ENCODE results near the gene CDKL4.

Gene CDKL4

GRCh38 chr2:39281391-39281790 is 37.6 kb upstream of the CDKL4 start:
- H2BK120ac ChIP-seq (ENCODE audit: low read depth, low read length), result no peak overlapping the region
- H2AK5ac ChIP-seq (ENCODE audit: low read length, severe bottlenecking), result no peak overlapping the region
- H3K27me3 ChIP-seq (ENCODE audit: control insufficient read depth in 1 of 2, insufficient read depth in 1 of 2, low read length in 2 of 2), result no peaks in the 10 kb centered on the region
- no peak overlapping the region for H3K4me3 ChIP-seq (ENCODE audit: insufficient read depth in 1 of 2, low read depth in 1 of 2, low read length in 2 of 2)
- no peak overlapping the region for H3K9ac ChIP-seq (ENCODE audit: low read length)
- peaks cover 16 to 90% of the 10 kb centered on the region in 2 experiments for H3K36me3 ChIP-seq (ENCODE audit: control insufficient read depth in 1 of 2, insufficient read depth in 2 of 2, low read depth in 1 of 2, low read length in 2 of 2)
- H3K23ac ChIP-seq (ENCODE audit: low read length in 2 of 2), result no peak overlapping the region
- H4K91ac ChIP-seq (ENCODE audit: low read length), result no peak overlapping the region
- H3K18ac ChIP-seq (ENCODE audit: low read depth in 1 of 2, low read length in 2 of 2), result no peak overlapping the region
- H3K4me1 ChIP-seq (ENCODE audit: control insufficient read depth, insufficient read depth, low read depth, low read length), result no peaks in the 10 kb centered on the region
- H3K27ac ChIP-seq (ENCODE audit: low read length, poor library complexity, severe bottlenecking), result no peak overlapping the region
- H2BK15ac ChIP-seq (ENCODE audit: low read depth, poor library complexity, severe bottlenecking), result no peak overlapping the region
- H3K79me1 ChIP-seq (replicated peaks; ENCODE audit: low read length, poor library complexity, severe bottlenecking), result peaks cover 6% of the 10 kb centered on the region
- H2AFZ ChIP-seq (ENCODE audit: low read depth, low read length), result no peak overlapping the region
- H4K8ac ChIP-seq (ENCODE audit: low read length), result no peak overlapping the region
- H2BK5ac ChIP-seq (ENCODE audit: low read depth, low read length, poor library complexity, severe bottlenecking), result no peak overlapping the region
- no peak for DNase-seq
- no peak overlapping the region for H3K4me2 ChIP-seq (ENCODE audit: low read length, poor library complexity, severe bottlenecking)
- H3K14ac ChIP-seq (ENCODE audit: low read length in 2 of 2), result no peak overlapping the region
- no peak overlapping the region for H2BK12ac ChIP-seq (ENCODE audit: low read length in 2 of 2)
- no peak overlapping the region for H3K4ac ChIP-seq (ENCODE audit: low read depth in 1 of 2, low read length in 2 of 2)
- WGBS, result 98% methylated on average over 3 of the region's 3 CpGs
- no peaks in the 10 kb centered on the region for H3K9me3 ChIP-seq (ENCODE audit: control insufficient read depth, low read length)

- Histone ChIP-seq H3K4me1 (ENCODE audit: control insufficient read depth, insufficient read depth, low read depth, low read length) (no peaks in the 10 kb centered on the region), H2AK5ac (ENCODE audit: low read length, severe bottlenecking) (no peak overlapping the region), H2BK5ac (ENCODE audit: low read depth, low read length, poor library complexity, severe bottlenecking) (no peak overlapping the region), H3K14ac (ENCODE audit: low read length in 2 of 2) (no peak overlapping the region), H2BK15ac (ENCODE audit: low read depth, poor library complexity, severe bottlenecking) (no peak overlapping the region), H3K9ac (ENCODE audit: low read length) (no peak overlapping the region), H3K23ac (ENCODE audit: low read length in 2 of 2) (no peak overlapping the region), H3K27me3 (ENCODE audit: control insufficient read depth in 1 of 2, insufficient read depth in 1 of 2, low read length in 2 of 2) (no peaks in the 10 kb centered on the region), H3K36me3 (ENCODE audit: control insufficient read depth in 1 of 2, insufficient read depth in 2 of 2, low read depth in 1 of 2, low read length in 2 of 2) (peaks cover 18 to 95% of the 10 kb centered on the region in 2 experiments), H3K4me3 (ENCODE audit: insufficient read depth in 1 of 2, low read depth in 1 of 2, low read length in 2 of 2) (no peak overlapping the region), H3K27ac (ENCODE audit: low read length, poor library complexity, severe bottlenecking) (no peak overlapping the region), H4K91ac (ENCODE audit: low read length) (no peak overlapping the region), H3K9me3 (ENCODE audit: control insufficient read depth, low read length) (no peaks in the 10 kb centered on the region), H4K8ac (ENCODE audit: low read length) (no peak overlapping the region), H2BK120ac (ENCODE audit: low read depth, low read length) (no peak overlapping the region), H3K18ac (ENCODE audit: low read depth in 1 of 2, low read length in 2 of 2) (no peak overlapping the region), H2BK12ac (ENCODE audit: low read length in 2 of 2) (no peak overlapping the region), H2AFZ (ENCODE audit: low read depth, low read length) (no peak overlapping the region), H3K79me1 (replicated peaks; ENCODE audit: low read length, poor library complexity, severe bottlenecking) (peaks cover 6% of the 10 kb centered on the region), H3K4me2 (ENCODE audit: low read length, poor library complexity, severe bottlenecking) (no peak overlapping the region), H3K4ac (ENCODE audit: low read depth in 1 of 2, low read length in 2 of 2) (no peak overlapping the region)
- DNase-seq, result peak; percentile 6
- WGBS, result 90% methylated on average over 1 of the region's 1 CpG
Measured at GRCh38 chr2:39275016-39275415, 31.2 kb upstream of the CDKL4 start.

GRCh38 chr2:39269941-39270340 is 26.2 kb upstream of the CDKL4 start:
- no peak overlapping the region for H4K8ac ChIP-seq (ENCODE audit: low read length)

GRCh38 chr2:39266916-39267434 is 23.2 kb upstream of the CDKL4 start:
- Histone ChIP-seq H3K18ac (ENCODE audit: low read depth in 1 of 2, low read length in 2 of 2) (no peak overlapping the region), H3K4ac (ENCODE audit: low read depth in 1 of 2, low read length in 2 of 2) (no peak overlapping the region), H2BK15ac (ENCODE audit: low read depth, poor library complexity, severe bottlenecking) (no peak overlapping the region), H2BK12ac (ENCODE audit: low read length in 2 of 2) (no peak overlapping the region), H2AFZ (ENCODE audit: low read depth, low read length) (no peak overlapping the region), H4K91ac (ENCODE audit: low read length) (no peak overlapping the region), H3K9ac (ENCODE audit: low read length) (no peak overlapping the region), H3K27ac (ENCODE audit: low read length, poor library complexity, severe bottlenecking) (no peak overlapping the region), H4K8ac (ENCODE audit: low read length) (no peak overlapping the region), H2BK5ac (ENCODE audit: low read depth, low read length, poor library complexity, severe bottlenecking) (no peak overlapping the region), H3K4me3 (ENCODE audit: insufficient read depth in 1 of 2, low read depth in 1 of 2, low read length in 2 of 2) (no peak overlapping the region), H3K36me3 (ENCODE audit: control insufficient read depth in 1 of 2, insufficient read depth in 2 of 2, low read depth in 1 of 2, low read length in 2 of 2) (peaks cover 14 to 73% of the 10 kb centered on the region in 2 experiments), H3K4me2 (ENCODE audit: low read length, poor library complexity, severe bottlenecking) (no peak overlapping the region), H3K14ac (ENCODE audit: low read length in 2 of 2) (no peak overlapping the region), H3K27me3 (ENCODE audit: control insufficient read depth in 1 of 2, insufficient read depth in 1 of 2, low read length in 2 of 2) (no peaks in the 10 kb centered on the region), H3K23ac (ENCODE audit: low read length in 2 of 2) (no peak overlapping the region), H2AK5ac (ENCODE audit: low read length, severe bottlenecking) (no peak overlapping the region), H2BK120ac (ENCODE audit: low read depth, low read length) (no peak overlapping the region), H3K4me1 (ENCODE audit: control insufficient read depth, insufficient read depth, low read depth, low read length) (no peaks in the 10 kb centered on the region), H3K79me1 (replicated peaks; ENCODE audit: low read length, poor library complexity, severe bottlenecking) (peaks cover 6% of the 10 kb centered on the region), H3K9me3 (ENCODE audit: control insufficient read depth, low read length) (no peaks in the 10 kb centered on the region)
- WGBS, result 100% methylated on average over 2 of the region's 3 CpGs
- no peak for DNase-seq

More at GRCh38 chr2:39269941-39270340, 26.2 kb upstream of the CDKL4 start:
- Histone ChIP-seq H3K4me2 (ENCODE audit: low read length, poor library complexity, severe bottlenecking) (no peak overlapping the region), H3K4me1 (ENCODE audit: control insufficient read depth, insufficient read depth, low read depth, low read length) (no peaks in the 10 kb centered on the region), H3K23ac (ENCODE audit: low read length in 2 of 2) (no peak overlapping the region), H3K27ac (ENCODE audit: low read length, poor library complexity, severe bottlenecking) (no peak overlapping the region), H3K9ac (ENCODE audit: low read length) (no peak overlapping the region), H3K18ac (ENCODE audit: low read depth in 1 of 2, low read length in 2 of 2) (no peak overlapping the region), H3K14ac (ENCODE audit: low read length in 2 of 2) (no peak overlapping the region), H2BK120ac (ENCODE audit: low read depth, low read length) (no peak overlapping the region), H2AFZ (ENCODE audit: low read depth, low read length) (no peak overlapping the region), H3K36me3 (ENCODE audit: control insufficient read depth in 1 of 2, insufficient read depth in 2 of 2, low read depth in 1 of 2, low read length in 2 of 2) (peaks cover 9 to 75% of the 10 kb centered on the region in 2 experiments), H3K9me3 (ENCODE audit: control insufficient read depth, low read length) (no peaks in the 10 kb centered on the region), H3K27me3 (ENCODE audit: control insufficient read depth in 1 of 2, insufficient read depth in 1 of 2, low read length in 2 of 2) (no peaks in the 10 kb centered on the region), H3K4ac (ENCODE audit: low read depth in 1 of 2, low read length in 2 of 2) (no peak overlapping the region), H2BK5ac (ENCODE audit: low read depth, low read length, poor library complexity, severe bottlenecking) (no peak overlapping the region), H2AK5ac (ENCODE audit: low read length, severe bottlenecking) (no peak overlapping the region), H3K4me3 (ENCODE audit: insufficient read depth in 1 of 2, low read depth in 1 of 2, low read length in 2 of 2) (no peak overlapping the region), H2BK12ac (ENCODE audit: low read length in 2 of 2) (no peak overlapping the region), H3K79me1 (replicated peaks; ENCODE audit: low read length, poor library complexity, severe bottlenecking) (peaks cover 3% of the 10 kb centered on the region), H4K91ac (ENCODE audit: low read length) (no peak overlapping the region), H2BK15ac (ENCODE audit: low read depth, poor library complexity, severe bottlenecking) (no peak overlapping the region)
- DNase-seq, result no peak
- WGBS, result 96% methylated on average over 3 of the region's 3 CpGs

Data from mesenchymal stem cell (in vitro differentiated cells and primary cell).